Stimulated activated naive B cell treated with anti-CD40 and anti-IgM and Interleukin-4, amounts not matched to agents 10 μg/mL and 1 μg/mL and 100 μg/mL, for 72 hours (primary cell): ENCODE measurements around the gene ZNF784.
A peak's percentile ranks its signal among the peaks of the same experiment; 100 is the strongest.

ENCODE experiments used
- ATAC-seq, 2 donors: fragments of 150-1000 bp; cut with Tn5 transposase; replicated peaks; 2 replicates each; pipeline ENCODE4 v1.10.0; 2021; ENCODE audit warnings: moderate library complexity in 1 of 2
- DNase-seq: peaks from one replicate; pipeline ENCODE4 v3.0.0; 2021
- H3K27ac Mint-ChIP-seq: one replicate; pipeline ENCODE4 v1.8.0; 2022; ENCODE audit warnings: mild to moderate bottlenecking, mixed read lengths
- H3K27me3 Mint-ChIP-seq, 2 donors: one replicate each; pipeline ENCODE4 v1.8.0; 2022; ENCODE audit warnings: mixed read lengths in 2 of 2
- H3K36me3 Mint-ChIP-seq, 2 donors: one replicate each; pipeline ENCODE4 v1.8.0; 2022; ENCODE audit warnings: mixed read lengths in 2 of 2, mild to moderate bottlenecking in 1 of 2
- H3K4me1 Mint-ChIP-seq, 2 donors: one replicate each; pipeline ENCODE4 v1.8.0; 2022; ENCODE audit warnings: mixed read lengths in 2 of 2, mild to moderate bottlenecking in 1 of 2
- H3K4me3 Mint-ChIP-seq, 2 donors: one replicate each; pipeline ENCODE4 v1.8.0; 2022; ENCODE audit warnings: mild to moderate bottlenecking in 2 of 2, mixed read lengths in 2 of 2, moderate library complexity in 1 of 2
- H3K9me3 Mint-ChIP-seq, 2 donors: one replicate each; pipeline ENCODE4 v1.8.0; 2022; ENCODE audit warnings: mixed read lengths in 2 of 2, mild to moderate bottlenecking in 1 of 2

Gene ZNF784

GRCh38 chr19:55643887-55644176 is 19.5 kb upstream of the ZNF784 start:
- no peak for DNase-seq
- Mint-ChIP-seq H3K9me3 (peaks cover 0 to 2% of the 10 kb centered on the region in 2 donors), H3K4me1 (peaks cover 44 to 77% of the 10 kb centered on the region in 2 donors), H3K36me3 (peaks cover 44 to 74% of the 10 kb centered on the region in 2 donors), H3K4me3 (peak overlapping the region; percentile 87 to 99), H3K27ac (peak overlapping the region; percentile 97), H3K27me3 (no peaks in the 10 kb centered on the region)
- no peak for ATAC-seq

GRCh38 chr19:55643003-55643886 is 18.9 kb upstream of the ZNF784 start, which contains the start of gene ZNF581:
Gene ZNF581 (plus strand): TSS chr19:55643649. CDS start chr19:55644572, 923 bp downstream.
- Mint-ChIP-seq H3K4me1 (peaks cover 41 to 78% of the 10 kb centered on the region in 2 donors), H3K27ac (peak within 1 kb of the TSS; percentile 97), H3K9me3 (peaks cover 0 to 2% of the 10 kb centered on the region in 2 donors), H3K36me3 (peaks cover 41 to 74% of the 10 kb centered on the region in 2 donors), H3K4me3 (peak within 1 kb of the TSS; percentile 87 to 99), H3K27me3 (no peaks in the 10 kb centered on the region)
- ATAC-seq (peak; percentile 55 to 63), DNase-seq (peak; percentile 87)

- peak overlapping the region; percentile 87 to 99 for H3K4me3 Mint-ChIP-seq
- peak; percentile 23 to 27 for ATAC-seq
Measured at GRCh38 chr19:55642153-55643002, 18.0 kb upstream of the ZNF784 start.

GRCh38 chr19:55641426-55642152 is 17.2 kb upstream of the ZNF784 start:
- H3K9me3 Mint-ChIP-seq, result peaks cover 0 to 4% of the 10 kb centered on the region in 2 donors
- H3K36me3 Mint-ChIP-seq, result peaks cover 46 to 79% of the 10 kb centered on the region in 2 donors
- peaks cover 46 to 81% of the 10 kb centered on the region in 2 donors for H3K4me1 Mint-ChIP-seq

More at GRCh38 chr19:55642153-55643002, 18.0 kb upstream of the ZNF784 start:
- Mint-ChIP-seq H3K4me1 (peaks cover 48 to 81% of the 10 kb centered on the region in 2 donors), H3K27me3 (no peaks in the 10 kb centered on the region), H3K36me3 (peaks cover 45 to 82% of the 10 kb centered on the region in 2 donors), H3K9me3 (peaks cover 0 to 4% of the 10 kb centered on the region in 2 donors), H3K27ac (peak overlapping the region; percentile 97)
- no peak for DNase-seq

GRCh38 chr19:55640577-55641425 is 16.4 kb upstream of the ZNF784 start, which contains the start of gene ZNF580:
Gene ZNF580 (plus strand): TSS chr19:55641002. CDS start chr19:55642509, 1,507 bp downstream.
- peak; percentile 14 to 28 for ATAC-seq
- H3K27me3 Mint-ChIP-seq, result no peaks in the 10 kb centered on the region

More at GRCh38 chr19:55641426-55642152, 17.2 kb upstream of the ZNF784 start:
- no peak for DNase-seq
- peak overlapping the region; percentile 87 to 99 for H3K4me3 Mint-ChIP-seq
- H3K27ac Mint-ChIP-seq, result peak overlapping the region; percentile 97
- ATAC-seq, result peak; percentile 1 to 2
- H3K27me3 Mint-ChIP-seq, result no peaks in the 10 kb centered on the region

DNA sequence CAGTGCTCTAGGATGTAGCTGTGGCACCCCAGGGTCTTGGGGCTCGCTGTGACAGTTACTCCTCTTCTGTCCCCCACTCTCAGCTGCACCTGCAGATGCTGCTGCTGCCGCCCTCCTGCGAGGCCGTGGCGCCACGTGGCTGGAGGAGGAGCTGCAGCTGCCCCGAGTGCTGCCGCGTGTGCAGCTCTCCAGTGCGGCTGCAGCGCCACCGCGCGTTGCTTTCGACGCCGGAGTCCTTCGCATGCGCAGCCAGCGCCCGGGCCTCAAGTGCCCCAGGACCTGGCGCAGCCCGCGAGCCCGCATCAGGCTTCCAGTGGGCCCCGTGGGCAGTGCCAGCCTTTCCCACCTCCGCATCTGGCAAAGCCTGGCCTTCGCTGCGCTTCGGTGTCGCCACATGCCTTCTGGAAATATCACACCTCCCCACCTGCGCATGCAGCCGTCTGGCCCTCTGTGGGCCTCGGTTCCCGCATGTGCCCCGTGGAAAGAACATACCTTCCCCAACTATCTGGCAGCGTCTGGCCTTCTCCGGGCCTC is 15.7 kb upstream of the ZNF784 start:
- DNase-seq, result peak; percentile 69
- peak overlapping the region; percentile 81 to 87 for H3K4me3 Mint-ChIP-seq
- H3K27me3 Mint-ChIP-seq, result no peaks in the 10 kb centered on the region
- peak overlapping the region; percentile 97 for H3K27ac Mint-ChIP-seq
- H3K9me3 Mint-ChIP-seq, result peaks cover 0 to 4% of the 10 kb centered on the region in 2 donors
- H3K36me3 Mint-ChIP-seq, result peaks cover 56 to 82% of the 10 kb centered on the region in 2 donors
- ATAC-seq, result peak; percentile 2 to 6
- H3K4me1 Mint-ChIP-seq, result peaks cover 52 to 87% of the 10 kb centered on the region in 2 donors

More at GRCh38 chr19:55640577-55641425, 16.4 kb upstream of the ZNF784 start, which contains the start of gene ZNF580:
- peak; percentile 70 for DNase-seq
- Mint-ChIP-seq H3K27ac (peak within 1 kb of the TSS; percentile 97), H3K36me3 (peaks cover 52 to 82% of the 10 kb centered on the region in 2 donors), H3K4me1 (peaks cover 53 to 86% of the 10 kb centered on the region in 2 donors), H3K4me3 (peak within 1 kb of the TSS; percentile 87 to 99), H3K9me3 (peaks cover 0 to 4% of the 10 kb centered on the region in 2 donors)

- DNase-seq (no peak), ATAC-seq (no peak)
- H3K4me1 Mint-ChIP-seq, result peaks cover 52 to 80% of the 10 kb centered on the region in 2 donors
- H3K4me3 Mint-ChIP-seq, result peak overlapping the region; percentile 43 to 55
- no peaks in the 10 kb centered on the region for H3K27me3 Mint-ChIP-seq
- peaks cover 49 to 76% of the 10 kb centered on the region in 2 donors for H3K36me3 Mint-ChIP-seq
- H3K9me3 Mint-ChIP-seq, result peaks cover 0 to 4% of the 10 kb centered on the region in 2 donors
- H3K27ac Mint-ChIP-seq, result peak overlapping the region; percentile 72
Measured at GRCh38 chr19:55638864-55639359, 14.5 kb upstream of the ZNF784 start.

GRCh38 chr19:55637534-55637933 is 13.2 kb upstream of the ZNF784 start:
- Mint-ChIP-seq H3K27ac (peak overlapping the region; percentile 86), H3K9me3 (peaks cover 0 to 4% of the 10 kb centered on the region in 2 donors), H3K4me1 (peaks cover 46 to 75% of the 10 kb centered on the region in 2 donors), H3K4me3 (peak overlapping the region; percentile 34 to 89), H3K36me3 (peaks cover 40 to 63% of the 10 kb centered on the region in 2 donors), H3K27me3 (no peaks in the 10 kb centered on the region)
- ATAC-seq (no peak), DNase-seq (no peak)

DNA sequence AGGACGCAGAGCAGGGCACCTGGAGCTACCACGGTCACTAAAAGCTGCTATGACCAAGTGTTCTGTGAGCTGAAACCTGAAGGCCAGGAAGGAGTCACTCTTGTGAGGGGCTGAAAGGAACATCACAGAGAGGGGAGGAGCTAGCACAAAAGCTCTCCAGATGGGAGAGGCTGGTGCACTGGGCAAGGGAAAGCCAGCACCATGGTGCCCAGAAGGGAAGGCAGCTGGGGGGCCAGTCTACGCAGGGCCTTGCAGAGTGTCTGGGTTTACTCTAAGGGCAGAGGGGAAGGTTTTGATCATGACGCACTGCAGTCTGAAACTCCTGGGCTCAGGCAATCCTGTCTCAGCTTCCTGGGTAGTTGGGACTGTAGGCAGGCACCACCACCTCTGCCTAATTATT is 12.4 kb upstream of the ZNF784 start:
- no peak for DNase-seq
- H3K27me3 Mint-ChIP-seq, result no peaks in the 10 kb centered on the region
- H3K27ac Mint-ChIP-seq, result peak overlapping the region; percentile 100
- peaks cover 48 to 77% of the 10 kb centered on the region in 2 donors for H3K4me1 Mint-ChIP-seq
- ATAC-seq, result no peak
- peaks cover 0 to 4% of the 10 kb centered on the region in 2 donors for H3K9me3 Mint-ChIP-seq
- H3K4me3 Mint-ChIP-seq, result peak overlapping the region; percentile 89 to 98
- H3K36me3 Mint-ChIP-seq, result peaks cover 37 to 58% of the 10 kb centered on the region in 2 donors

- peaks cover 48 to 76% of the 10 kb centered on the region in 2 donors for H3K4me1 Mint-ChIP-seq
- H3K27me3 Mint-ChIP-seq, result no peaks in the 10 kb centered on the region
- DNase-seq, result no peak
- peak overlapping the region; percentile 89 to 98 for H3K4me3 Mint-ChIP-seq
- H3K9me3 Mint-ChIP-seq, result peaks cover 0 to 4% of the 10 kb centered on the region in 2 donors
- H3K27ac Mint-ChIP-seq, result peak overlapping the region; percentile 100
- no peak for ATAC-seq
- peaks cover 37 to 52% of the 10 kb centered on the region in 2 donors for H3K36me3 Mint-ChIP-seq
Measured at GRCh38 chr19:55635856-55636440, 11.6 kb upstream of the ZNF784 start.

DNA sequence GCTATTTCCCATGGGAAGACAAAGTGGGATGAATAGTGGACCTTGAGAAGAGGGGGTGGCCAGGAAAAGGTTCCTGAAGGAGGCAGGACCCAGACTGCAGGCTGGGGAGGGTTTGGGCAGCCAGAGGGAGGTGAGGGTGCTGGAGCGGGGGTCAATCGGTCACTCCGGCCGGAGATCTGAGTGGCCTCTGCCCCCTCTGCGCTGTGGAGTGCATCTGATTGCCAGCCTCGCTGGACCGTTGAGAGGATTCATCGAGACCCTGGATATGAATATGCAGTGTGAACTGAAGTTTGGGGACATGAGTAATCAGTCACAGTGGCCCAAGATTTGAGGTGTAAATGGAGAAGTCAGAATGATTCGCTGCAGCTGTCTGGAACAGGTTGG is 11.0 kb upstream of the ZNF784 start:
- Mint-ChIP-seq H3K9me3 (peaks cover 0 to 4% of the 10 kb centered on the region in 2 donors), H3K27me3 (no peaks in the 10 kb centered on the region), H3K27ac (peak overlapping the region; percentile 100), H3K4me1 (peaks cover 45 to 73% of the 10 kb centered on the region in 2 donors), H3K4me3 (peak overlapping the region; percentile 89 to 98), H3K36me3 (peaks cover 34 to 49% of the 10 kb centered on the region in 2 donors)
- DNase-seq, result no peak
- ATAC-seq, result peak; percentile 29 to 35

DNA sequence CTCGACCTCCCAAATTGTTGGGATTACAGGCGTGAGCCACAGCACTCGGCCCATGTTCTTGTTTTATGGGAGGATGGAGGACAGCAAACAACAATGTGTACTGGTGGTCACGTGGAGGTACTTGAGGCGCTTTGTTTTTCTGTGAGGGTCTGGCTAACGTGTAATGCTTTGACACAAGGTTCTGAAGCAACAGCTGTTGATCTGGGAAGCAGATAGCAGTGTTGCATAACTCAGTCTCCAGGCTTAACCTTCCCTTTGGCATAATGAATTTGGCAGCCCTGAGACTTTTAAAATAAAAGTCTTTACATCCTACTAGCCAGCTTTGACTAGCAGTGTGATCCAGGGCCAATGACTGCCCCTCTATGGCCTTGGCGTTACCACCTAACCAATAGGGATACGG is 9.5 kb upstream of the ZNF784 start:
- peaks cover 38 to 61% of the 10 kb centered on the region in 2 donors for H3K4me1 Mint-ChIP-seq
- ATAC-seq (no peak), DNase-seq (no peak)
- H3K4me3 Mint-ChIP-seq, result peak overlapping the region in 1 of 2 donors; percentile 74
- H3K27me3 Mint-ChIP-seq, result no peaks in the 10 kb centered on the region
- H3K9me3 Mint-ChIP-seq, result peaks cover 0 to 2% of the 10 kb centered on the region in 2 donors
- peaks cover 26 to 37% of the 10 kb centered on the region in 2 donors for H3K36me3 Mint-ChIP-seq
- H3K27ac Mint-ChIP-seq, result peak overlapping the region; percentile 90
